ENCODE results near the gene KIRREL3. TPM values are rescaled to one million over a fixed set of nuclear protein-coding genes. Genes with fewer than 3 reads are reported as not detected.

KIRREL3 gene
- polyA plus RNA-seq, 1 donor, result 0.49 TPM

GRCh38 chr11:126627421-126627820 is 373.1 kb downstream of the KIRREL3 start:
- DNase-seq, result no peak

- no peak for DNase-seq
Observed at GRCh38 chr11:126624506-126624905, 376.1 kb downstream of the KIRREL3 start.

GRCh38 chr11:126619516-126619915 is 381.1 kb downstream of the KIRREL3 start:
- no peak for DNase-seq

GRCh38 chr11:126615845-126616244 is 384.7 kb downstream of the KIRREL3 start:
- DNase-seq, result no peak

- DNase-seq, result no peak
Observed at GRCh38 chr11:126613272-126613671, 387.3 kb downstream of the KIRREL3 start.

- peak; percentile 14 for DNase-seq
Observed at GRCh38 chr11:126612671-126613070, 387.9 kb downstream of the KIRREL3 start.

- DNase-seq, result no peak
Observed at GRCh38 chr11:126611438-126611837, 389.1 kb downstream of the KIRREL3 start.

- DNase-seq, result no peak
Observed at GRCh38 chr11:126608658-126609057, 391.9 kb downstream of the KIRREL3 start.

GRCh38 chr11:126607776-126608541 is 392.6 kb downstream of the KIRREL3 start:
- no peak for DNase-seq

- DNase-seq, result peak; percentile 66
Observed at GRCh38 chr11:126607374-126607773, 393.2 kb downstream of the KIRREL3 start.

GRCh38 chr11:126606484-126606883 is 394.1 kb downstream of the KIRREL3 start:
- DNase-seq, result no peak

- no peak for DNase-seq
Observed at GRCh38 chr11:126604461-126604860, 396.1 kb downstream of the KIRREL3 start.

- DNase-seq, result no peak
Observed at GRCh38 chr11:126603486-126603885, 397.1 kb downstream of the KIRREL3 start.

GRCh38 chr11:126602993-126603392 is 397.6 kb downstream of the KIRREL3 start:
- no peak for DNase-seq

GRCh38 chr11:126602349-126602940 is 398.1 kb downstream of the KIRREL3 start:
- DNase-seq, result no peak

GRCh38 chr11:126601550-126602215 is 398.9 kb downstream of the KIRREL3 start:
- DNase-seq, result no peak

GRCh38 chr11:126601136-126601535 is 399.4 kb downstream of the KIRREL3 start:
- DNase-seq, result no peak

- no peak for DNase-seq
Observed at GRCh38 chr11:126599217-126599897, 401.2 kb downstream of the KIRREL3 start.

GRCh38 chr11:126598344-126599216 is 402.0 kb downstream of the KIRREL3 start:
- no peak for DNase-seq

GRCh38 chr11:126597041-126597440 is 403.5 kb downstream of the KIRREL3 start:
- no peak for DNase-seq

GRCh38 chr11:126596474-126596873 is 404.1 kb downstream of the KIRREL3 start:
- DNase-seq, result no peak

GRCh38 chr11:126595560-126595959 is 405.0 kb downstream of the KIRREL3 start:
- DNase-seq, result no peak

Data from hindlimb muscle (tissue), 1 donor.